Activated CD8-positive, alpha-beta memory T cell treated with anti-CD3 and anti-CD28 coated beads for 48 hours (primary cell): ENCODE results near the gene RPA1.
"Not testable (repeated sequence)": the region's sequence is repeated elsewhere in the genome, so short reads cannot be mapped to it uniquely, and the experiment has no call there.

ENCODE experiments used
- DNase-seq, 3 experiments: peaks; one replicate each; pipeline ENCODE4 v3.0.0-alpha.2; 2020; ENCODE audit warnings: low read depth in 2 of 3, low spot score in 2 of 3

Gene RPA1

GRCh38 chr17:1813088-1813487, 16.7 kb upstream of the RPA1 start:
- no peak for DNase-seq

DNA sequence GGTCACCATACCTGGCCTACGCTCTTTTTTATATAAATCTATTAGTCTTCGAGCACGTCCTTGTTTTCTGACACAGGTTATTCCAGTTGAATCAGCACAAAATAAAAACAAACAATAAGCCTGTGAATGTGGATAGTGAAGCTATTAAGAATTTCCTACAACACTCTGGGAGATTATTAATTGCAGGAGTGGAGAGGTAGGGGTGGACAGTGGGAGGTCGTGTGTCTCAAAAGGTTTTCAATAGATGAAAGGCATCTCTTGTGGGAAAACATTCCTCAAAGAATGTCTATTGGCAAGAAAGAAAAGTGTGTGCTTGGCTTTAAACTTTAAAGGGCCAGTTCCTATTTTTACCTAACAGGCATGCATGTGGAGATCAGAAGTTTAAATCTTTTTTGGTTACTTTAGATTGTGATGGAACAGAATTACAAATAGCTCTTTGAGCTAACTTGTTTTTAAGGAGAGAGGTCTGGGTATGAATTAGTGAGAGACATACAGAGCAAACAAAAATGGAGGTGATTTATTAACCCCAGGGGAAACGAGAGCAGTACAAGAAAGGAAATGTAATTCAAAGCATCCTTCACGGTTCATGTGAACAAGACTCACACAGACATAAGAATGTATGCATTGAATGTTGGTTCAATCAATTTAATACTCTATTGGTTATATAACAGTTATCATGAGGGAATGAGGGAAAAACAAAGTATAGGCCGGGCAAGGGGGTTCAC, 9.1 kb upstream of the RPA1 start:
- DNase-seq, result no peak

DNA sequence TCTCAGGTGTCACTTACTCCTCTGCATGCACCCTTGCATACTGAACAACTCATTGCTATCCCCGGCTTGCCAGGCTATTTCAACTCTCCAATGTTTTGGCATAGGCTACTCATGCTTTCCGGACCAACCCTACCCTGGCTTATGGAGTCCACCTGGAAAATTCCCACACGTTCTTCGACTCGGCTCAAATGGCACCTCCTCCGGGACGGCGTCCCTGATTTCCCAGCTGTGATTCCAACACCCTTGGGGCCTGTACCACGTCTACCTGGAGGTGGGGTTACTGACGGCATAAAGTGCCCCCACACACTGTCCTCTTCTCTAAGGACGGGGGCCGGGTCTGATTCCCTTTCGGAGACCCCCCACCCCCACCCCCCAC, 601 bp upstream of the RPA1 start:
- DNase-seq, result peak in 2 of 3 experiments; percentile 11 to 13

GRCh38 chr17:1830288-1830687, 483 bp downstream of the RPA1 start:
- peak in 1 of 3 experiments; percentile 6 for DNase-seq

DNA sequence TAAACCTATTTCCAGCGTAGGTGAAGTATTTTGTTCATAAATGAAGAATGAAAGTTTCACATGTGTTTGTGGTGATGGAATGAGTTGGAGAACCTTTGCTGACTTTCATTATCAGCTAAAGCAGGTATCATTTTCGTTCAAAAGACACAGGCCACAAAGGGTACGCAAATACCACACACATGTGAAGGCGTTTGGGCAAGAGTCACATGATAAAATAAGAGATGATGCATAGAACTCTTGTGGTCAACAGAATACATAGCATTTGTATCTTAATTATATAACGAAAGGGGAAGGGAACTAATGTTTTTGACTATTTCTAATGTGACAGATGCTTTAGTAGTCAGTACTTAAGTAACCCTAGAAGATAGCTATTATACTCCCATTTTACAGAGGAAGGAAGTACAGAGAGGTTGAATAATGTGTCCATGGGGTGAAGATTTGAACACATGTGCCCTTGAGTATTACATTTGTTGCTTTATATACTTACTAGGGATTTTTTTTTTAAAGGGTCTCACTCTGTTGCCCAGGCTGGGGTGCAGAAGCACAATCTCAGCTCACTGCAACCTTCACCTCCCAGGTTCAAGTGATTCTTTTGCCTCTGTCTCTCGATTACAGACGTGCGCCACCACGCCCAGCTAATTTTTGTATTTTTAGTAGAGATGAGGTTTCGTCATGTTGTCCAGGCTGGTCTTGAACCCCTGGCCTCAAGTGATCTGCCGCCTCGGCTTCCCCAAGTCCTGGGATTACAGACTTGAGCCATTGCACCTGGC, 4.8 kb downstream of the RPA1 start:
- DNase-seq, result no peak

GRCh38 chr17:1839516-1839915, 9.7 kb downstream of the RPA1 start:
- no peak for DNase-seq

DNA sequence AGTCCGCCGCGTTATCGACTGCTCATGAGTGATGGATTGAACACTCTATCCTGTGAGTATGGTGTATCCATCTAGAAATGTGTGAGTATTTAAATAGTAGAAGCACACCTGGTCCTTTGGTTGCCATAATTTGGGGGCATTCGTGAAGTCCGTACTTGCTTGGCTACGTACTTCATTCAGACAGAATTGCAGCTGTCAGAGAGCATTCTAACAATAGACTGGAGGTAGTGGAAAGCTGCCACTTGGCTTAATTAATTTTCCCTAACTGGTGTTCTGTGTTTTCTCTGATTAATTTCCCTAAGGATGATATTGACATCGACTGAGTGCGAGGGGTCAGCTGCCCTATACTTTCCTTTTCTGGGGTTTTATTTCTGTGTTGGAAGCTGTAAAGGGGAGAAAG, 14.1 kb downstream of the RPA1 start:
- DNase-seq, result no peak

- DNase-seq, result no peak
Observed at GRCh38 chr17:1847191-1847590, 17.4 kb downstream of the RPA1 start.

GRCh38 chr17:1852327-1852726, 22.5 kb downstream of the RPA1 start:
- DNase-seq, result no peak

DNA sequence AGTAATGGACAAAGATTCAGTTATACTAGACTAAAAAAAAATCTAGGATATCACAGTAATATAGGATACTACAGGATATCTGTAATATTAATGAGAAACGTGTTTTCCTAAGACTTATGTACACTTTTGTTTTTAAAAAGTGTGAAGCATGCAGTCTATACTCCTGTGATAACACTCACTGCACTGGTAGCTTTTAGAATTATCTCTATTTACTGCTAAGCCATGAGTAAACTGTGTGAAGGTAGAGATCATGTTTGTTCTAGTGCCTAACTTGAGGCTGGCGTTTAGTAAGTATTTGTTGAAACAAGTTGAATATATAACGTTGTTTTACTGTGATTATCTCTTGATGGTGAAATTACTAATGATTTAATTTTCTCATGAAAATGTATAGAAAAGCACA, 23.9 kb downstream of the RPA1 start:
- DNase-seq, result no peak

GRCh38 chr17:1856462-1856861, 26.7 kb downstream of the RPA1 start:
- not testable (repeated sequence) for DNase-seq

DNA sequence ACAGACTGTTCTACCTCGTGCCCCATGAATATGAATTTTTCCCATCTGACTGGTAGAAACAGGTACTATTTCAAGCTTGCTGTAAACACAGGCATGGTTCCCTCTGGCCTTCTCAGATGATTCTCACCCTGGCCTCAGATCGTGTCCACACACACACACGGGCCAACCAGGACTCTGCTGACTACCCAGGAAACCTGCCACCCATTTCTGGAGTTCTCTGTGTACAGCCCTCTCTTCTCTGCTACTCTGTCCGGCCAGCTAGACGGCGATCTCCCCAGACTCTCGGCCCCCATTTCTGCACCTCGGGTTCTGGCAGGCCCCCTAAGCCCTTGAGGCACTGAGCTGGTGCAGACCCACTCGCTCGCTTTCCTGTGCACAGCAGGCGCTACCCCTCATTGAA, 31.2 kb downstream of the RPA1 start:
- DNase-seq, result no peak

- no peak for DNase-seq
Observed at GRCh38 chr17:1861391-1862010, 31.7 kb downstream of the RPA1 start.

- DNase-seq, result no peak
Observed at GRCh38 chr17:1865252-1866037, 35.6 kb downstream of the RPA1 start.

DNA sequence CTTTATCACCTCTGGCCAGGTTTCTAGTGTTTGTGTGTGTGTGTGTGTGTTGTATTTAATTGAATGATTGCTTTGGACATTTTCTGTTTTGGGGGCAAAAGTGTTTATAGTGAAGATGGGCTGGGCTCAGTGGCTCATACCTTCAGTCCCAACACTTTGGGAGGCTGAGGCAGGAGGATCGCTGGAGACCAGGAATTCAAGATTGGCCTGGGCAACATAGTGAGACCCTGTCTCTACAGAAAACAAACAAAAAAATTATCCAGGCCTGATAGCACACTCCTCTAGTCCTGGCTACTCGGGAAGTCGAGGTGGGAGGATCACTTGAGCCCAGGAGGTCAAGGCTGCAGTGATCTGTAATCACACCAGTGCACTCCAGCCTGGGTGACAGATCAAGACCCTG, 37.5 kb downstream of the RPA1 start:
- DNase-seq, result no peak

- DNase-seq, result no peak
Observed at GRCh38 chr17:1868090-1868489, 38.3 kb downstream of the RPA1 start.

GRCh38 chr17:1870592-1870991, 40.8 kb downstream of the RPA1 start:
- DNase-seq, result no peak

GRCh38 chr17:1871756-1872155, 42.0 kb downstream of the RPA1 start:
- no peak for DNase-seq

DNA sequence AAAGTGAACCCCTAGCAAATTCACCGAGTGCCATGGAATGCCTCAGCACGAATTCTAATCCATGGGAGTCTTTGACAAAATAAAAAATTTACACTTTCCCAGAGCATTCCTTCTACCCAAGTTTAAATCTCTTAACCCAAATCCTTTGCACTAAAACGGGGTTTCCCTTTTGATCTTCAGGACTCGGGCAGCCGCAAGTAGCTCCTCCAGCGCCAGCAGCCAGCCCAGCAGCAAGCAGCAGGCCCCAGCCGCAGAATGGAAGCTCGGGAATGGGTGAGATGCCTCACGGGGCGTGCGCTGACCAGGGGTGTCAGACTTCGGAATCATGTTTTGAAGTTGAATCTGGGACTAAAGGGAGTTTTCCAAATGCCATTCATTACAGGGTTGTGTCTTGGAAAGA, 42.4 kb downstream of the RPA1 start:
- DNase-seq, result no peak

DNA sequence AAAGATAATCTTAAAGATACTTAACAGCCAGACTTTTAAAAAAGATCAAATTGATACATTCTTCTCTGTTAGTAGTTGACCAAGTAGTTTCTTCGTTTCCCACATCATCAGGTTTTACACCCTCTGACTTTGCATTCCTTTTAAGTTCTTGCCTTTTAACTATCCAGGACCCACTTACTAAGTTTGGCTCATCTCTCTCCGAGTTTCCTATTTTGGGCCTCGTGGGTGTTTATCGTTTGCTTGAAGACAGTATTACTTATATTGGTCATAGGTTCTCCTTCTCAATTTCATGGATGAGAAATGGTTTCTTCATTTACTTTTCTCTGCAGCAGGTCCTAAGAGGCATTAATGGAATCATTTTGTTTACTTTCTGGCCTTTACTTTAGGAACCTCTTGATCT, 43.2 kb downstream of the RPA1 start:
- DNase-seq, result no peak

DNA sequence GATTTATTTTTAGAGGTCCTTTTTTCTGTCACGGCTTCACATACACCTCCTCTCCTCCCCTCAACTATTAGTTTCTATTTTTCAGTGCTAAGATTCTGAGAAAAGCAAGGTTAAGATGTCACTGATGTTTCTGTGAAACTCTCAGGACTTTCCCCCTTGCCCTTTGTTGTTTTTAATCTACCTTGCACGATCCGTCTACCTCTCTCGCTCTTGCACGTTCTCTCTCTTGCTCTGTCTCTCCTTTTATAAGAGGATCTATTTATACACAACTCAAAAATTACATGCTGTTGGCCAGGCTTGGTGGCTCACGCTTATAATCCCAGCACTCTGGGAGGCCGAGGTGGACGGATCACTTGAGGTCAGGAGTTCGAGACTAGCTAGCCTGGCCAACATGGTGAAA, 43.6 kb downstream of the RPA1 start:
- DNase-seq, result no peak

- no peak for DNase-seq
Observed at GRCh38 chr17:1875597-1875996, 45.8 kb downstream of the RPA1 start.
